GM19099 (cell line): ENCODE data around the gene PPFIA2.

Experiments used
- POLR2A ChIP-seq: IDR thresholded peaks from 3 replicates; pipeline ENCODE4 v1.6.1; 2011; ENCODE audit warnings: low read depth; ENCODE audit not compliant: insufficient read length; ENCODE audit errors: extremely low read depth

Gene PPFIA2

GRCh38 chr12:81303935-81304334 lies 455.2 kb downstream of the PPFIA2 start:
- TF ChIP-seq POLR2A = no peak

GRCh38 chr12:81300454-81300853 lies 458.7 kb downstream of the PPFIA2 start:
- no peak for TF ChIP-seq POLR2A

- TF ChIP-seq POLR2A = no peak
Observed at GRCh38 chr12:81297601-81298000, 461.5 kb downstream of the PPFIA2 start.

- no peak for TF ChIP-seq POLR2A
Observed at GRCh38 chr12:81296556-81297305, 462.4 kb downstream of the PPFIA2 start.

- TF ChIP-seq POLR2A = no peak
Observed at GRCh38 chr12:81295251-81295650, 463.9 kb downstream of the PPFIA2 start.

- no peak for TF ChIP-seq POLR2A
Observed at GRCh38 chr12:81294325-81295190, 464.6 kb downstream of the PPFIA2 start.

GRCh38 chr12:81288651-81289050 lies 470.5 kb downstream of the PPFIA2 start:
- no peak for TF ChIP-seq POLR2A

GRCh38 chr12:81284137-81284536 lies 475.0 kb downstream of the PPFIA2 start:
- no peak for TF ChIP-seq POLR2A

GRCh38 chr12:81274637-81275529 lies 484.3 kb downstream of the PPFIA2 start:
- TF ChIP-seq POLR2A = no peak

- TF ChIP-seq POLR2A = no peak
Observed at GRCh38 chr12:81270385-81270784, 488.8 kb downstream of the PPFIA2 start.

GRCh38 chr12:81263072-81263471 lies 496.1 kb downstream of the PPFIA2 start:
- TF ChIP-seq POLR2A = no peak

- TF ChIP-seq POLR2A = no peak
Observed at GRCh38 chr12:81261508-81262207, 497.5 kb downstream of the PPFIA2 start.

GRCh38 chr12:81259360-81259759 lies 499.8 kb downstream of the PPFIA2 start:
- TF ChIP-seq POLR2A = no peak

GRCh38 chr12:81257947-81258551 lies 501.1 kb downstream of the PPFIA2 start:
- no peak for TF ChIP-seq POLR2A
